Measurements from ENCODE around the gene AARS2. TPM values are rescaled to one million over a fixed set of nuclear protein-coding genes. Genes with fewer than 3 reads are reported as not detected.

Gene AARS2
- total and polyA plus RNA-seq, 4 donors, result 2.3 to 11.5 (median 5.7) TPM

- intact Hi-C loops (cut with DNase I), result loop anchor here in 1 of 2 donors (5.0 kb wide), 1 partner anchor 36 kb away; the partner anchor contains the start of gene NFKBIE
These were observed 10.3 kb downstream of the AARS2 start for GRCh38 chr6:44302856-44303255.

GRCh38 chr6:44301782-44302564, 11.2 kb downstream of the AARS2 start:
- WGBS, 2 donors, result 91 to 92% methylated on average over 14 of the region's 14 CpGs
- Histone ChIP-seq H3K4me3 (ENCODE audit: low read length in 2 of 2) (no peak overlapping the region), H3K4me1 (ENCODE audit: control insufficient read depth in 1 of 2, insufficient read depth in 2 of 2, low read length in 2 of 2) (no peaks in the 10 kb centered on the region), H3K27ac (ENCODE audit: low read depth in 1 of 2, low read length in 2 of 2) (no peak overlapping the region), H3K36me3 (ENCODE audit: control insufficient read depth in 1 of 2, insufficient read depth in 2 of 2, low read length in 1 of 2) (peaks cover 2% of the 10 kb centered on the region in 2 donors), H3K27me3 (ENCODE audit: control insufficient read depth in 1 of 2, insufficient read depth in 2 of 2, low read length in 1 of 2) (no peaks in the 10 kb centered on the region), H3K9me3 (ENCODE audit: control insufficient read depth, low read length) (no peaks in the 10 kb centered on the region)
- DNase-seq, result peak in 1 of 2 donors; percentile 59
- intact Hi-C loops (cut with DNase I), result loop anchor here in 1 of 2 donors (5.0 kb wide), 1 partner anchor 35 kb away; the partner anchor contains the start of gene NFKBIE
- no peak for ATAC-seq (ENCODE audit: low FRiP score)

More at GRCh38 chr6:44302856-44303255, 10.3 kb downstream of the AARS2 start:
- Histone ChIP-seq H3K36me3 (ENCODE audit: control insufficient read depth in 1 of 2, insufficient read depth in 2 of 2, low read length in 1 of 2) (peaks cover 2% of the 10 kb centered on the region in 2 donors), H3K27me3 (ENCODE audit: control insufficient read depth in 1 of 2, insufficient read depth in 2 of 2, low read length in 1 of 2) (no peaks in the 10 kb centered on the region), H3K9me3 (ENCODE audit: control insufficient read depth, low read length) (no peaks in the 10 kb centered on the region), H3K27ac (ENCODE audit: low read depth in 1 of 2, low read length in 2 of 2) (no peak overlapping the region), H3K4me3 (ENCODE audit: low read length in 2 of 2) (no peak overlapping the region), H3K4me1 (ENCODE audit: control insufficient read depth in 1 of 2, insufficient read depth in 2 of 2, low read length in 2 of 2) (no peaks in the 10 kb centered on the region)
- DNase-seq (peak in 1 of 2 donors; percentile 76), ATAC-seq (ENCODE audit: low FRiP score) (no peak)
- 91 to 93% methylated on average over 12 of the region's 12 CpGs for WGBS, 2 donors

GRCh38 chr6:44301106-44301505, 12.0 kb downstream of the AARS2 start:
- DNase-seq, result peak in 1 of 2 donors; percentile 54
- intact Hi-C loops (cut with DNase I), result loop anchor here in 1 of 2 donors (5.0 kb wide), 1 partner anchor 34 kb away; the partner anchor contains the start of gene NFKBIE
- no peak overlapping the region for H3K27ac ChIP-seq (ENCODE audit: low read depth in 1 of 2, low read length in 2 of 2)
- H3K27me3 ChIP-seq (ENCODE audit: control insufficient read depth in 1 of 2, insufficient read depth in 2 of 2, low read length in 1 of 2), result no peaks in the 10 kb centered on the region
- H3K9me3 ChIP-seq (ENCODE audit: control insufficient read depth, low read length), result no peaks in the 10 kb centered on the region
- H3K4me3 ChIP-seq (ENCODE audit: low read length in 2 of 2), result no peak overlapping the region
- no peak for ATAC-seq (ENCODE audit: low FRiP score)
- H3K36me3 ChIP-seq (ENCODE audit: control insufficient read depth in 1 of 2, insufficient read depth in 2 of 2, low read length in 1 of 2), result peaks cover 2% of the 10 kb centered on the region in 2 donors
- WGBS, 2 donors, result 93 to 94% methylated on average over 8 of the region's 8 CpGs
- no peaks in the 10 kb centered on the region for H3K4me1 ChIP-seq (ENCODE audit: control insufficient read depth in 1 of 2, insufficient read depth in 2 of 2, low read length in 2 of 2)

GRCh38 chr6:44300292-44300823, 12.8 kb downstream of the AARS2 start:
- no peaks in the 10 kb centered on the region for H3K9me3 ChIP-seq (ENCODE audit: control insufficient read depth, low read length)
- H3K4me1 ChIP-seq (ENCODE audit: control insufficient read depth in 1 of 2, insufficient read depth in 2 of 2, low read length in 2 of 2), result no peaks in the 10 kb centered on the region
- no peak overlapping the region for H3K27ac ChIP-seq (ENCODE audit: low read depth in 1 of 2, low read length in 2 of 2)
- 84 to 89% methylated on average over 7 of the region's 7 CpGs for WGBS, 2 donors
- intact Hi-C loops (cut with DNase I), result loop anchor here in 1 of 2 donors (5.0 kb wide), 1 partner anchor 33 kb away; the partner anchor contains the start of gene NFKBIE
- peak in 1 of 2 donors; percentile 44 for DNase-seq
- peaks cover under 1 to 2% of the 10 kb centered on the region in 2 donors for H3K36me3 ChIP-seq (ENCODE audit: control insufficient read depth in 1 of 2, insufficient read depth in 2 of 2, low read length in 1 of 2)
- no peak for ATAC-seq (ENCODE audit: low FRiP score)
- no peaks in the 10 kb centered on the region for H3K27me3 ChIP-seq (ENCODE audit: control insufficient read depth in 1 of 2, insufficient read depth in 2 of 2, low read length in 1 of 2)
- H3K4me3 ChIP-seq (ENCODE audit: low read length in 2 of 2), result no peak overlapping the region

GRCh38 chr6:44298864-44299263, 14.3 kb downstream of the AARS2 start:
- ATAC-seq (ENCODE audit: low FRiP score), result no peak

GRCh38 chr6:44298055-44298803, 14.9 kb downstream of the AARS2 start:
- no peaks in the 10 kb centered on the region for H3K4me1 ChIP-seq (ENCODE audit: control insufficient read depth in 1 of 2, insufficient read depth in 2 of 2, low read length in 2 of 2)
- no peak overlapping the region for H3K27ac ChIP-seq (ENCODE audit: low read depth in 1 of 2, low read length in 2 of 2)
- no peak for ATAC-seq (ENCODE audit: low FRiP score)
- intact Hi-C loops (cut with DNase I), result no loop called here
- H3K9me3 ChIP-seq (ENCODE audit: control insufficient read depth, low read length), result no peaks in the 10 kb centered on the region
- H3K36me3 ChIP-seq (ENCODE audit: control insufficient read depth in 1 of 2, insufficient read depth in 2 of 2, low read length in 1 of 2), result peaks cover 0 to 2% of the 10 kb centered on the region in 2 donors
- peak in 1 of 2 donors; percentile 57 for DNase-seq
- H3K4me3 ChIP-seq (ENCODE audit: low read length in 2 of 2), result no peak overlapping the region
- WGBS, 2 donors, result 28 to 31% methylated on average over 20 of the region's 20 CpGs
- H3K27me3 ChIP-seq (ENCODE audit: control insufficient read depth in 1 of 2, insufficient read depth in 2 of 2, low read length in 1 of 2), result no peaks in the 10 kb centered on the region

More at GRCh38 chr6:44298864-44299263, 14.3 kb downstream of the AARS2 start:
- no peaks in the 10 kb centered on the region for H3K4me1 ChIP-seq (ENCODE audit: control insufficient read depth in 1 of 2, insufficient read depth in 2 of 2, low read length in 2 of 2)
- intact Hi-C loops (cut with DNase I), result no loop called here
- no peak overlapping the region for H3K27ac ChIP-seq (ENCODE audit: low read depth in 1 of 2, low read length in 2 of 2)
- 86 to 87% methylated on average over 3 of the region's 3 CpGs for WGBS, 2 donors
- H3K36me3 ChIP-seq (ENCODE audit: control insufficient read depth in 1 of 2, insufficient read depth in 2 of 2, low read length in 1 of 2), result peaks cover 0 to 2% of the 10 kb centered on the region in 2 donors
- no peaks in the 10 kb centered on the region for H3K27me3 ChIP-seq (ENCODE audit: control insufficient read depth in 1 of 2, insufficient read depth in 2 of 2, low read length in 1 of 2)
- no peaks in the 10 kb centered on the region for H3K9me3 ChIP-seq (ENCODE audit: control insufficient read depth, low read length)
- peak in 1 of 2 donors; percentile 44 for DNase-seq
- no peak overlapping the region for H3K4me3 ChIP-seq (ENCODE audit: low read length in 2 of 2)

- Histone ChIP-seq H3K27me3 (ENCODE audit: control insufficient read depth in 1 of 2, insufficient read depth in 2 of 2, low read length in 1 of 2) (no peaks in the 10 kb centered on the region), H3K36me3 (ENCODE audit: control insufficient read depth in 1 of 2, insufficient read depth in 2 of 2, low read length in 1 of 2) (peaks cover 0 to 2% of the 10 kb centered on the region in 2 donors), H3K4me1 (ENCODE audit: control insufficient read depth in 1 of 2, insufficient read depth in 2 of 2, low read length in 2 of 2) (no peaks in the 10 kb centered on the region), H3K27ac (ENCODE audit: low read depth in 1 of 2, low read length in 2 of 2) (no peak overlapping the region), H3K9me3 (ENCODE audit: control insufficient read depth, low read length) (no peaks in the 10 kb centered on the region), H3K4me3 (ENCODE audit: low read length in 2 of 2) (no peak overlapping the region)
- ATAC-seq (ENCODE audit: low FRiP score) (peak; percentile 59), DNase-seq (peak in 1 of 2 donors; percentile 80)
- intact Hi-C loops (cut with DNase I), result no loop called here
- WGBS, 2 donors, result 0 to 1% methylated on average over 62 to 86 of the region's 86 CpGs
These were observed 15.8 kb downstream of the AARS2 start for GRCh38 chr6:44297063-44298038.
